ENCODE data around the gene OGN. TPM values are rescaled to one million over a fixed set of nuclear protein-coding genes. Genes with fewer than 3 reads are reported as not detected.

OGN gene
- polyA plus RNA-seq, 1 donor: 184 TPM

GRCh38 chr9:92406477-92406876, 2.1 kb upstream of the OGN start:
- no peak overlapping the region for H3K4me3 ChIP-seq (ENCODE audit: low read length)
- peaks cover 13% of the 10 kb centered on the region for H3K4me1 ChIP-seq (ENCODE audit: control insufficient read depth, insufficient read depth, low read length)
- WGBS (ENCODE audit: insufficient coverage, low lambda C conversion rate): no CpG with 5 or more reads among the region's 3 CpGs

GRCh38 chr9:92405818-92406217, 1.4 kb upstream of the OGN start:
- WGBS (ENCODE audit: insufficient coverage, low lambda C conversion rate): 20% methylated on average over 1 of the region's 4 CpGs
- no peaks in the 10 kb centered on the region for H3K9me3 ChIP-seq (ENCODE audit: control insufficient read depth, low read depth, low read length)
- H3K36me3 ChIP-seq (ENCODE audit: control insufficient read depth, insufficient read depth, low read length): no peaks in the 10 kb centered on the region
- H3K27me3 ChIP-seq (ENCODE audit: control insufficient read depth, insufficient read depth, low read length): no peaks in the 10 kb centered on the region
- H3K4me1 ChIP-seq (ENCODE audit: control insufficient read depth, insufficient read depth, low read length): peaks cover 13% of the 10 kb centered on the region
- peak; percentile 69 to 84 for DNase-seq
- H3K4me3 ChIP-seq (ENCODE audit: low read length): no peak overlapping the region
- peak overlapping the region; percentile 60 for H3K27ac ChIP-seq (ENCODE audit: low read length)

More at GRCh38 chr9:92406477-92406876, 2.1 kb upstream of the OGN start:
- Histone ChIP-seq H3K9me3 (ENCODE audit: control insufficient read depth, low read depth, low read length) (no peaks in the 10 kb centered on the region), H3K36me3 (ENCODE audit: control insufficient read depth, insufficient read depth, low read length) (no peaks in the 10 kb centered on the region), H3K27ac (ENCODE audit: low read length) (peak overlapping the region; percentile 60), H3K27me3 (ENCODE audit: control insufficient read depth, insufficient read depth, low read length) (no peaks in the 10 kb centered on the region)
- DNase-seq: peak; percentile 47 to 62

- H3K4me3 ChIP-seq (ENCODE audit: low read length): peak overlapping the region; percentile 39
- H3K9me3 ChIP-seq (ENCODE audit: control insufficient read depth, low read depth, low read length): no peaks in the 10 kb centered on the region
- no peaks in the 10 kb centered on the region for H3K36me3 ChIP-seq (ENCODE audit: control insufficient read depth, insufficient read depth, low read length)
- H3K4me1 ChIP-seq (ENCODE audit: control insufficient read depth, insufficient read depth, low read length): peaks cover 13% of the 10 kb centered on the region
- H3K27me3 ChIP-seq (ENCODE audit: control insufficient read depth, insufficient read depth, low read length): no peaks in the 10 kb centered on the region
- H3K27ac ChIP-seq (ENCODE audit: low read length): no peak overlapping the region
- 87% methylated on average over 3 of the region's 5 CpGs for WGBS (ENCODE audit: insufficient coverage, low lambda C conversion rate)
- no peak for DNase-seq
These were observed 1.3 kb downstream of the OGN start for GRCh38 chr9:92402826-92403745.

GRCh38 chr9:92402360-92402759, 2.0 kb downstream of the OGN start:
- Histone ChIP-seq H3K27ac (ENCODE audit: low read length) (no peak overlapping the region), H3K36me3 (ENCODE audit: control insufficient read depth, insufficient read depth, low read length) (no peaks in the 10 kb centered on the region), H3K4me1 (ENCODE audit: control insufficient read depth, insufficient read depth, low read length) (peaks cover 13% of the 10 kb centered on the region), H3K4me3 (ENCODE audit: low read length) (peak overlapping the region; percentile 39), H3K27me3 (ENCODE audit: control insufficient read depth, insufficient read depth, low read length) (no peaks in the 10 kb centered on the region), H3K9me3 (ENCODE audit: control insufficient read depth, low read depth, low read length) (peaks cover 1% of the 10 kb centered on the region)
- no peak for DNase-seq
- 100% methylated on average over 1 of the region's 1 CpG for WGBS (ENCODE audit: insufficient coverage, low lambda C conversion rate)

GRCh38 chr9:92397853-92398252, 6.5 kb downstream of the OGN start:
- no peaks in the 10 kb centered on the region for H3K4me1 ChIP-seq (ENCODE audit: control insufficient read depth, insufficient read depth, low read length)
- WGBS (ENCODE audit: insufficient coverage, low lambda C conversion rate): no CpG with 5 or more reads among the region's 3 CpGs
- H3K36me3 ChIP-seq (ENCODE audit: control insufficient read depth, insufficient read depth, low read length): no peaks in the 10 kb centered on the region
- H3K4me3 ChIP-seq (ENCODE audit: low read length): no peak overlapping the region
- H3K27ac ChIP-seq (ENCODE audit: low read length): no peak overlapping the region
- no peaks in the 10 kb centered on the region for H3K27me3 ChIP-seq (ENCODE audit: control insufficient read depth, insufficient read depth, low read length)
- no peak for DNase-seq
- H3K9me3 ChIP-seq (ENCODE audit: control insufficient read depth, low read depth, low read length): peaks cover 7% of the 10 kb centered on the region

GRCh38 chr9:92395617-92396016, 8.8 kb downstream of the OGN start:
- Histone ChIP-seq H3K36me3 (ENCODE audit: control insufficient read depth, insufficient read depth, low read length) (no peaks in the 10 kb centered on the region), H3K27me3 (ENCODE audit: control insufficient read depth, insufficient read depth, low read length) (no peaks in the 10 kb centered on the region), H3K4me1 (ENCODE audit: control insufficient read depth, insufficient read depth, low read length) (no peaks in the 10 kb centered on the region), H3K4me3 (ENCODE audit: low read length) (no peak overlapping the region), H3K27ac (ENCODE audit: low read length) (no peak overlapping the region), H3K9me3 (ENCODE audit: control insufficient read depth, low read depth, low read length) (peaks cover 7% of the 10 kb centered on the region)
- no CpG with 5 or more reads among the region's 1 CpG for WGBS (ENCODE audit: insufficient coverage, low lambda C conversion rate)
- no peak for DNase-seq

GRCh38 chr9:92393686-92394085, 10.7 kb downstream of the OGN start:
- Histone ChIP-seq H3K9me3 (ENCODE audit: control insufficient read depth, low read depth, low read length) (peaks cover 7% of the 10 kb centered on the region), H3K4me3 (ENCODE audit: low read length) (no peak overlapping the region), H3K27me3 (ENCODE audit: control insufficient read depth, insufficient read depth, low read length) (no peaks in the 10 kb centered on the region), H3K4me1 (ENCODE audit: control insufficient read depth, insufficient read depth, low read length) (no peaks in the 10 kb centered on the region), H3K27ac (ENCODE audit: low read length) (no peak overlapping the region), H3K36me3 (ENCODE audit: control insufficient read depth, insufficient read depth, low read length) (no peaks in the 10 kb centered on the region)
- no CpG with 5 or more reads among the region's 1 CpG for WGBS (ENCODE audit: insufficient coverage, low lambda C conversion rate)
- no peak for DNase-seq

- Histone ChIP-seq H3K27ac (ENCODE audit: low read length) (no peak overlapping the region), H3K4me1 (ENCODE audit: control insufficient read depth, insufficient read depth, low read length) (no peaks in the 10 kb centered on the region), H3K36me3 (ENCODE audit: control insufficient read depth, insufficient read depth, low read length) (no peaks in the 10 kb centered on the region), H3K4me3 (ENCODE audit: low read length) (no peak overlapping the region), H3K9me3 (ENCODE audit: control insufficient read depth, low read depth, low read length) (peaks cover 7% of the 10 kb centered on the region), H3K27me3 (ENCODE audit: control insufficient read depth, insufficient read depth, low read length) (no peaks in the 10 kb centered on the region)
- no peak for DNase-seq
- WGBS (ENCODE audit: insufficient coverage, low lambda C conversion rate): no CpG with 5 or more reads among the region's 2 CpGs
These were observed 11.7 kb downstream of the OGN start for GRCh38 chr9:92392690-92393089.

GRCh38 chr9:92385953-92386352, 18.4 kb downstream of the OGN start:
- peak in 1 of 2 donors; percentile 5 for DNase-seq
- Histone ChIP-seq H3K27me3 (ENCODE audit: control insufficient read depth, insufficient read depth, low read length) (no peaks in the 10 kb centered on the region), H3K4me1 (ENCODE audit: control insufficient read depth, insufficient read depth, low read length) (no peaks in the 10 kb centered on the region), H3K27ac (ENCODE audit: low read length) (peak overlapping the region; percentile 7), H3K36me3 (ENCODE audit: control insufficient read depth, insufficient read depth, low read length) (no peaks in the 10 kb centered on the region), H3K9me3 (ENCODE audit: control insufficient read depth, low read depth, low read length) (no peaks in the 10 kb centered on the region), H3K4me3 (ENCODE audit: low read length) (no peak overlapping the region)
- WGBS (ENCODE audit: insufficient coverage, low lambda C conversion rate): 67% methylated on average over 1 of the region's 4 CpGs

GRCh38 chr9:92385477-92385876, 18.9 kb downstream of the OGN start:
- no peaks in the 10 kb centered on the region for H3K4me1 ChIP-seq (ENCODE audit: control insufficient read depth, insufficient read depth, low read length)
- DNase-seq: peak in 1 of 2 donors; percentile 5
- no peak overlapping the region for H3K4me3 ChIP-seq (ENCODE audit: low read length)
- 82% methylated on average over 4 of the region's 6 CpGs for WGBS (ENCODE audit: insufficient coverage, low lambda C conversion rate)
- H3K27ac ChIP-seq (ENCODE audit: low read length): peak overlapping the region; percentile 7
- H3K9me3 ChIP-seq (ENCODE audit: control insufficient read depth, low read depth, low read length): no peaks in the 10 kb centered on the region
- no peaks in the 10 kb centered on the region for H3K36me3 ChIP-seq (ENCODE audit: control insufficient read depth, insufficient read depth, low read length)
- H3K27me3 ChIP-seq (ENCODE audit: control insufficient read depth, insufficient read depth, low read length): no peaks in the 10 kb centered on the region

GRCh38 chr9:92385001-92385400, 19.4 kb downstream of the OGN start:
- Histone ChIP-seq H3K36me3 (ENCODE audit: control insufficient read depth, insufficient read depth, low read length) (no peaks in the 10 kb centered on the region), H3K4me1 (ENCODE audit: control insufficient read depth, insufficient read depth, low read length) (no peaks in the 10 kb centered on the region), H3K9me3 (ENCODE audit: control insufficient read depth, low read depth, low read length) (no peaks in the 10 kb centered on the region), H3K4me3 (ENCODE audit: low read length) (no peak overlapping the region), H3K27ac (ENCODE audit: low read length) (no peak overlapping the region), H3K27me3 (ENCODE audit: control insufficient read depth, insufficient read depth, low read length) (no peaks in the 10 kb centered on the region)
- no peak for DNase-seq
- 58% methylated on average over 3 of the region's 3 CpGs for WGBS (ENCODE audit: insufficient coverage, low lambda C conversion rate)
